Brain microvascular endothelial cell (primary cell): ENCODE results near the gene NUDT2.
"Not testable (repeated sequence)": the region's sequence is repeated elsewhere in the genome, so short reads cannot be mapped to it uniquely, and the experiment has no call there.

ENCODE experiments used
- DNase-seq: peaks from one replicate; pipeline ENCODE4 v3.0.0-alpha.2; 2020
- H3K27ac ChIP-seq: fragments of 250-450 bp; sonication (Bioruptor Pico); 2 replicates; pipeline ENCODE4 v1.5.1; 2020; ENCODE audit warnings: mild to moderate bottlenecking, moderate library complexity
- H3K27me3 ChIP-seq: fragments of 250-450 bp; sonication (Bioruptor Pico); replicated peaks from 2 replicates; pipeline ENCODE4 v1.5.1; 2020; ENCODE audit warnings: mild to moderate bottlenecking
- H3K36me3 ChIP-seq: fragments of 250-450 bp; sonication (Bioruptor Pico); replicated peaks from 2 replicates; pipeline ENCODE4 v1.5.1; 2020; ENCODE audit warnings: mild to moderate bottlenecking
- H3K4me3 ChIP-seq: 2 replicates; pipeline ENCODE4 v1.5.1; 2011; ENCODE audit warnings: low read depth, mild to moderate bottlenecking, control low read depth, low read length, moderate library complexity
- in situ Hi-C: cut with HindIII; loops from 2 replicates; pipeline ENCODE4 v1.10.0; 2017; ENCODE audit warnings: low sequenced_read_pairs, low pct_ligation_motif_present
- TF ChIP-seq, protein P1 (sequence below): IDR thresholded peaks from 2 replicates; pipeline ENCODE4 v1.5.1; 2011; ENCODE audit warnings: low read depth, mild to moderate bottlenecking, moderate library complexity, low read length, control low read depth, inconsistent platforms; ENCODE audit errors: missing control alignments

Gene NUDT2

GRCh38 chr9:34365282-34365681, 35.9 kb downstream of the NUDT2 start:
- in situ Hi-C loops = no loop called here
- H3K27me3 ChIP-seq = no peaks in the 10 kb centered on the region
- no peak overlapping the region for H3K4me3 ChIP-seq
- H3K36me3 ChIP-seq = no peaks in the 10 kb centered on the region
- H3K27ac ChIP-seq = no peak overlapping the region
- DNase-seq = no peak
- TF ChIP-seq, protein P1, sequence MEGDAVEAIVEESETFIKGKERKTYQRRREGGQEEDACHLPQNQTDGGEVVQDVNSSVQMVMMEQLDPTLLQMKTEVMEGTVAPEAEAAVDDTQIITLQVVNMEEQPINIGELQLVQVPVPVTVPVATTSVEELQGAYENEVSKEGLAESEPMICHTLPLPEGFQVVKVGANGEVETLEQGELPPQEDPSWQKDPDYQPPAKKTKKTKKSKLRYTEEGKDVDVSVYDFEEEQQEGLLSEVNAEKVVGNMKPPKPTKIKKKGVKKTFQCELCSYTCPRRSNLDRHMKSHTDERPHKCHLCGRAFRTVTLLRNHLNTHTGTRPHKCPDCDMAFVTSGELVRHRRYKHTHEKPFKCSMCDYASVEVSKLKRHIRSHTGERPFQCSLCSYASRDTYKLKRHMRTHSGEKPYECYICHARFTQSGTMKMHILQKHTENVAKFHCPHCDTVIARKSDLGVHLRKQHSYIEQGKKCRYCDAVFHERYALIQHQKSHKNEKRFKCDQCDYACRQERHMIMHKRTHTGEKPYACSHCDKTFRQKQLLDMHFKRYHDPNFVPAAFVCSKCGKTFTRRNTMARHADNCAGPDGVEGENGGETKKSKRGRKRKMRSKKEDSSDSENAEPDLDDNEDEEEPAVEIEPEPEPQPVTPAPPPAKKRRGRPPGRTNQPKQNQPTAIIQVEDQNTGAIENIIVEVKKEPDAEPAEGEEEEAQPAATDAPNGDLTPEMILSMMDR = no peak

GRCh38 chr9:34366365-34366764, 37.0 kb downstream of the NUDT2 start:
- Histone ChIP-seq H3K27ac (no peak overlapping the region), H3K27me3 (peaks cover under 1% of the 10 kb centered on the region), H3K4me3 (no peak overlapping the region), H3K36me3 (no peaks in the 10 kb centered on the region)
- in situ Hi-C loops = no loop called here
- DNase-seq = no peak
- TF ChIP-seq, protein P1 = no peak

DNA sequence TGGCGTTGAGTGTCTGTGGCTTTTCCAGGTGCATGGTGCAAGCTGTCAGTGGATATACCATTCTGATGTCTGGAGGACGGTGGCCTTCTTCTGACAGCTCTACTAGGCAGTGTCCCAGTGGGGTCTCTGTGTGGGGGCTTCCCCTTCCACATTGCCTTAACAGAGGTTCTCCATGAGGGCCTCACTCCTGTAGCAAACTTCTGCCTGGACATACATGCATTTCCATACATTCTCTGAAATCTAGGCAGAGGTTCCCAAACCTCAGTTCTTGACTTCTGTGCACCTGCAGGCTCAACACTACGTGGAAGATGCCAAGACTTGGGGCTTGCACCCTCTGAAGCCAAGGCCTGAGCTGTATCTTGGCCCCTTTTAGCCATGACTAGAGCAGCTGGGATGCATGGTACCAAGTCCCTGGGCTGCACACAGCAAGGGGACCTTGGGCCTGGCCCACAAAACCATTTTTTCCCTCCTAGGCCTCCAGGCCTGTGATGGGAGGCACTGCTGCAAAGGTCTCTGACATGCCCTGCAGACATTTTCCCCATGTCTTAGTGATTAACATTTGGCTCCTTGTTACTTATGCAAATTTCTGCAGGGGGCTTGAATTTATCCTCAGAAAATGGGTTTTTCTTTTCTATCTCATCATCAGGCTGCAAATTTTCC, 38.5 kb downstream of the NUDT2 start:
- H3K4me3 ChIP-seq, in situ Hi-C loops, DNase-seq, H3K27ac ChIP-seq, H3K36me3 ChIP-seq: not testable (repeated sequence)
- peaks cover 16% of the 10 kb centered on the region for H3K27me3 ChIP-seq

GRCh38 chr9:34368796-34369195, 39.4 kb downstream of the NUDT2 start:
- DNase-seq, H3K4me3 ChIP-seq, H3K36me3 ChIP-seq, in situ Hi-C loops, H3K27ac ChIP-seq: not testable (repeated sequence)
- H3K27me3 ChIP-seq = peaks cover 19% of the 10 kb centered on the region

DNA sequence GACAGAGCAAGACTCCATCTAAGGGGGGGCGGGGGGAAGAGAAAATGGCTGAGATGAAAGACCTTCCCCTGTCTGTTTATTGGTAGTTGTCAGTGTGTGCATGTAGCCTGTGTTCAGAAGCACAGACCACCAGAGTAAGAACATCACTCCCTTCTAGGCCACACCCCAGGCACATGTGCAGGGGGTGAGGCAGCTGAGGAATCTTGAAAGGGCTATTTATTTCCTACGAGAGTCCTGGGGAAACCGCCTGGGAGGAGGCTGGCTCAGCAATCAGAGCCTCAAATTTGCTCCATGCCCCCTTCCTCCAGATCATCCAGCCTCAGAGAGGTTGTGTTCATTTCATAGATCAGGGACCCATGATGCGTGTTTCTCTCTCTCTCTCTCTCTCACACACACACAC, 40.3 kb downstream of the NUDT2 start:
- no peaks in the 10 kb centered on the region for H3K36me3 ChIP-seq
- DNase-seq = no peak
- in situ Hi-C loops = no loop called here
- TF ChIP-seq, protein P1 = no peak
- no peak overlapping the region for H3K27ac ChIP-seq
- peaks cover 19% of the 10 kb centered on the region for H3K27me3 ChIP-seq
- H3K4me3 ChIP-seq = no peak overlapping the region

DNA sequence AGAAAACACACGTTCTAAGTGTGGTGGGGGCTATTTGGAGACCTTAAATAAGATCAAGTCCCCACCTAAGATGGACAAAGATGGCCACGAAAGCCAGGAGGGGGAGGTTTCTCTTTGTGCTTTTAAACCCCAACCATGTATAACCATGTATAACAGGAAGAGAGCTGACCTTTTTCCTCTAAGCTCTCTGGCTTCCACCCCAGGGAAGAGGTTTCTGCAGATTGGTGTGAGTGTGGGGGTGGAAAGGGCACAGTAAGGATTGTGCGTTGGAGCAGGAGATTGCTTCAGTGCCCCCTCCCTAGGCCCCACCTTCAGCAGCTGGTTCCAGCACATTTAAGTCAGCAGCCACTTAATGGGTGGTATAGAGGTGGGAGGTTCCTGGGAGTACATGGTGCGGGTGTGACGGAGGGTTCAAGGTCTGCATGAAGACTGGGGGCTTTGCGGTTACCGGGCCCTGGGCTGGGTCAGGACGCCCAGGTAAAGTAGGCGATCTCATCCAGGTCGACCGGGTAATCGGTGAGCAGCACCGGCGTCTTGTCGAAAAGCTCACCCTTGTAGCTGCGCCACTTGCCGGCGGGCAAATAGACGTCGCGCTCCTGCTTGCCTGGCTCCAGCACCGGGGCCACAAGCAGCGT, 41.1 kb downstream of the NUDT2 start:
- Histone ChIP-seq H3K4me3 (no peak overlapping the region), H3K36me3 (no peaks in the 10 kb centered on the region), H3K27me3 (peaks cover 19% of the 10 kb centered on the region), H3K27ac (no peak overlapping the region)
- no peak for DNase-seq
- TF ChIP-seq, protein P1 = no peak
- in situ Hi-C loops = no loop called here
